Calu3 (cell line): ENCODE results near the gene QPCT. TPM values are rescaled to one million over a fixed set of nuclear protein-coding genes. Genes with fewer than 3 reads are reported as not detected.

Source experiments
- BruUV-seq: library from RNA; stranded (reverse); fragments of 400-500 nt; replicated peaks from 2 replicates; lab custom pipeline; 2021; lab: Mats Ljungman, UMichigan
- CTCF ChIA-PET: fragments of 300-600 bp; sonication (Branson Sonifier 250); formaldehyde crosslinking; loops from one replicate; lab custom pipeline; 2022; ENCODE audit warnings: antibody characterized with exemption; lab: Charles Lee
- DNase-seq: peaks from one replicate; pipeline ENCODE4 v3.0.0; 2022
- H3K27ac Mint-ChIP-seq: one replicate; pipeline ENCODE4 v1.8.0; 2022; ENCODE audit warnings: mixed read lengths; ENCODE audit not compliant: unreplicated experiment
- H3K27me3 Mint-ChIP-seq: one replicate; pipeline ENCODE4 v1.8.0; 2022; ENCODE audit warnings: mixed read lengths; ENCODE audit not compliant: unreplicated experiment
- H3K36me3 Mint-ChIP-seq: one replicate; pipeline ENCODE4 v1.8.0; 2022; ENCODE audit warnings: mild to moderate bottlenecking, moderate library complexity, mixed read lengths; ENCODE audit not compliant: insufficient read depth, unreplicated experiment
- H3K4me1 Mint-ChIP-seq: one replicate; pipeline ENCODE4 v1.8.0; 2022; ENCODE audit warnings: mild to moderate bottlenecking, low read depth, mixed read lengths; ENCODE audit not compliant: unreplicated experiment
- H3K4me3 Mint-ChIP-seq: one replicate; pipeline ENCODE4 v1.8.0; 2022; ENCODE audit warnings: mild to moderate bottlenecking, low read depth, moderate library complexity, mixed read lengths; ENCODE audit not compliant: unreplicated experiment
- H3K9me3 Mint-ChIP-seq: one replicate; pipeline ENCODE4 v1.8.0; 2022; ENCODE audit warnings: low read depth, mixed read lengths; ENCODE audit not compliant: unreplicated experiment
- CTCF ChIP-seq: fragments of 200-600 bp; IDR thresholded peaks from one replicate; pipeline ENCODE4 v1.8.0; 2022; ENCODE audit warnings: antibody characterized with exemption; ENCODE audit not compliant: unreplicated experiment
- intact Hi-C: fragments of 100-400 bp; cut with micrococcal nuclease; formaldehyde crosslinking; loops from one replicate; pipeline ENCODE4 v1.10.0; 2022; ENCODE audit not compliant: unreplicated experiment
- total RNA-seq: library from RNA; stranded (reverse); gene quantifications from 2 replicates; pipeline ENCODE4 v1.2.3, GENCODE V29; 2022

Gene QPCT
- total RNA-seq, 1 experiment from 2014 or later: 8.9 TPM

DNA sequence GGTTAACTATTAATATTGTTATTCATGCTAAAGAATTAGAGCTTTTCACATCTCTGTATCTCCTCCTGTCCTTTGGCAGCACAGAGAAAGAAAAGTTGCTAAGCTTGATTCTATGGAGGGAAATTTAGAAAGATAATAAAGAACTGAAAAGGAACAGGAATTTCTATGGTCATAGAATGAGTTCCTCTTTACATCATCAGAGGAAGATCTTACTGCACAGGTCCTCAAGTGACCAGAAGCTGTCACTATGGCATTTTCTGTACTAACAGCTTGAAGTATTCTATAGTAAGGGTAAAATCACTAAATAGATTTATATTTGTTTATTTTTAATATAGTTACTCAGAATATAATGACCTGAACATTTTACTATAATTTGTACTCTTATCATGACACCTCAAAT, 13.7 kb upstream of the QPCT start:
- H3K9me3 Mint-ChIP-seq: no peaks in the 10 kb centered on the region
- H3K4me1 Mint-ChIP-seq: peaks cover 5% of the 10 kb centered on the region

DNA sequence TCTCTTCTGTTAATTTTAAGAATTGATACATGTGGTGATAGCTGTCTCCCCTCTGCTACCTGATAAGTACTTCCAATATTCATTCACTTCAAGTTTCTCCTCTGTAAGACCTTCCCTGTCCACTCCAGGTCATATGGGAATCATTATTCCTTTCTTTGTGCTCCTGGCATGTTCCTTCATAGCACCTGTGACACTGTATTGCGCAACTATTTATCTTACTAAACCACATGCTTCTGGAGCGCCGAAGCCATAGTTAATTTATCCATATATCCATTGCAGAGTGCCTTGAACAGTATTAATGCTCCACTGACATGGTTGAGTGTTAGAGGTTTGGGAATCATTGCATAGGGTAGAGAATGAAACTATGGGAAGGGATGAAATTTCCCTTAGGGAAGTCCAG, 11.9 kb upstream of the QPCT start:
- DNase-seq: no peak
- no peak for TF ChIP-seq CTCF
- H3K4me3 Mint-ChIP-seq: no peak overlapping the region
- no TSS peak for BruUV-seq
- H3K27me3 Mint-ChIP-seq: no peaks in the 10 kb centered on the region
- no peaks in the 10 kb centered on the region for H3K4me1 Mint-ChIP-seq
- no peaks in the 10 kb centered on the region for H3K36me3 Mint-ChIP-seq
- no peak overlapping the region for H3K27ac Mint-ChIP-seq
- CTCF ChIA-PET: no interaction called here
- no peaks in the 10 kb centered on the region for H3K9me3 Mint-ChIP-seq
- intact Hi-C loops: no loop called here

More for the DNA sequence above, 13.7 kb upstream of the QPCT start:
- TF ChIP-seq CTCF: no peak
- Mint-ChIP-seq H3K4me3 (no peak overlapping the region), H3K36me3 (peaks cover 2% of the 10 kb centered on the region), H3K27ac (no peak overlapping the region), H3K27me3 (peaks cover 8% of the 10 kb centered on the region)
- no TSS peak for BruUV-seq
- no peak for DNase-seq
- intact Hi-C loops: no loop called here
- CTCF ChIA-PET: no interaction called here

DNA sequence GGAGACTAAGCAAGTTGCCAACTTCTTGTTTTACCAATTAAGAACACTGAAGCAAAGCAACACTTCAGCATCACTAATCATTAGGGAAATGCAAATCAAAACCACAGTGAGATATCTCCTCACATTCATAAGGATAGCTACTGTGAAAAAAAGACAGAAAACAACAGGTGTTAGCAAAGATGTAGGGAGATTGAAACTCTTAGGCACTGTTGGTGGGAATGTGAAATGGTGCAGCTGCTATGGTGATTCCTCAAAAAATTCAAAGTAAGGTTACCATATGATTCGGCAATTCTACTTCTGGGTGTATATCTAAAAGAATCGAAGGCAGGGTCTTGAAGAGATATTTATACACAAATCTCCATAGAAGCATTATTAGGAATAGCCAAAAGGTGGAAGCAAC, 11.2 kb upstream of the QPCT start:
- no TSS peak for BruUV-seq
- no peak for TF ChIP-seq CTCF
- intact Hi-C loops: no loop called here
- Mint-ChIP-seq H3K4me1 (no peaks in the 10 kb centered on the region), H3K36me3 (no peaks in the 10 kb centered on the region), H3K27ac (no peak overlapping the region), H3K9me3 (no peaks in the 10 kb centered on the region), H3K27me3 (no peaks in the 10 kb centered on the region), H3K4me3 (no peak overlapping the region)
- CTCF ChIA-PET: no interaction called here
- DNase-seq: no peak

DNA sequence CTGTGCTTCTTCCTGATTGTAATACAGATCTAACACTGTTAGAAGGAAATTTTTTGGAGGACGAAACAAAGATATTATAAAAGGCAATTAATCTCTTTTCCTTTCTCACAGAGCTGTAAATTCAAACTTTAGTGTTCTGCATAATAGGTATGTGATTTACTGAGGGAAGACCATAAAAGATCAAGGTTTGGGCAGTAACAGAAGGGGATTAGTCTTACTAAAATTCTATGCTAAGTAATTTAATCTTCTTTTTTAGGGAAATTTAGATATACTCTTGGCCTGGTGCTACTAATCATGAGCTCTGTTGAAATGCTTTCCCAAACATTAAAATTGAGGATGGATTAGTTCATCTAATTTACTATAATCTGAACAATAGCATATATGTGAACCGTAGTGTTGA, 8.8 kb upstream of the QPCT start:
- H3K4me1 Mint-ChIP-seq: no peaks in the 10 kb centered on the region
- no TSS peak for BruUV-seq
- no peak for TF ChIP-seq CTCF
- DNase-seq: no peak
- intact Hi-C loops: no loop called here
- H3K27me3 Mint-ChIP-seq: no peaks in the 10 kb centered on the region
- H3K36me3 Mint-ChIP-seq: no peaks in the 10 kb centered on the region
- H3K9me3 Mint-ChIP-seq: no peaks in the 10 kb centered on the region
- no peak overlapping the region for H3K27ac Mint-ChIP-seq
- no peak overlapping the region for H3K4me3 Mint-ChIP-seq
- CTCF ChIA-PET: interaction anchor here (0.7 kb wide), 1 partner anchor 8 kb away, joined by 3 read pairs; no protein-coding TSS in a partner anchor
